ENCODE results near the gene LPAR6. TPM values are rescaled to one million over a fixed set of nuclear protein-coding genes. Genes with fewer than 3 reads are reported as not detected.

The LPAR6 gene
- total RNA-seq, 1 experiment from 2014 or later = 16.4 TPM

GRCh38 chr13:48393698-48394085 lies 19.2 kb downstream of the LPAR6 start:
- Mint-ChIP-seq H3K36me3 (ENCODE audit: insufficient read depth, unreplicated experiment) (peaks cover 8% of the 10 kb centered on the region), H3K27ac (ENCODE audit: unreplicated experiment) (no peak overlapping the region), H3K27me3 (ENCODE audit: unreplicated experiment) (no peaks in the 10 kb centered on the region), H3K4me3 (ENCODE audit: low read depth, unreplicated experiment) (no peak overlapping the region), H3K4me1 (ENCODE audit: low read depth, unreplicated experiment) (no peaks in the 10 kb centered on the region), H3K9me3 (ENCODE audit: low read depth, unreplicated experiment) (no peaks in the 10 kb centered on the region)
- no peak for DNase-seq
- BruUV-seq (replicated peaks) = no TSS peak
- intact Hi-C loops (cut with micrococcal nuclease; ENCODE audit: unreplicated experiment) = no loop called here
- no peak for TF ChIP-seq CTCF (IDR thresholded peaks at IDR 0.05; ENCODE audit: unreplicated experiment)
- CTCF ChIA-PET = no interaction called here

GRCh38 chr13:48393030-48393697 lies 19.7 kb downstream of the LPAR6 start:
- H3K9me3 Mint-ChIP-seq (ENCODE audit: low read depth, unreplicated experiment) = no peaks in the 10 kb centered on the region
- CTCF ChIA-PET = no interaction called here
- H3K36me3 Mint-ChIP-seq (ENCODE audit: insufficient read depth, unreplicated experiment) = peaks cover 8% of the 10 kb centered on the region
- BruUV-seq (replicated peaks) = no TSS peak
- no peaks in the 10 kb centered on the region for H3K27me3 Mint-ChIP-seq (ENCODE audit: unreplicated experiment)
- no peak overlapping the region for H3K4me3 Mint-ChIP-seq (ENCODE audit: low read depth, unreplicated experiment)
- H3K4me1 Mint-ChIP-seq (ENCODE audit: low read depth, unreplicated experiment) = no peaks in the 10 kb centered on the region
- intact Hi-C loops (cut with micrococcal nuclease; ENCODE audit: unreplicated experiment) = no loop called here
- TF ChIP-seq CTCF (IDR thresholded peaks at IDR 0.05; ENCODE audit: unreplicated experiment) = no peak
- DNase-seq = no peak
- no peak overlapping the region for H3K27ac Mint-ChIP-seq (ENCODE audit: unreplicated experiment)

- no peak overlapping the region for H3K27ac Mint-ChIP-seq (ENCODE audit: unreplicated experiment)
- H3K9me3 Mint-ChIP-seq (ENCODE audit: low read depth, unreplicated experiment) = no peaks in the 10 kb centered on the region
- DNase-seq = no peak
- BruUV-seq (replicated peaks) = no TSS peak
- intact Hi-C loops (cut with micrococcal nuclease; ENCODE audit: unreplicated experiment) = no loop called here
- H3K4me3 Mint-ChIP-seq (ENCODE audit: low read depth, unreplicated experiment) = no peak overlapping the region
- no peaks in the 10 kb centered on the region for H3K4me1 Mint-ChIP-seq (ENCODE audit: low read depth, unreplicated experiment)
- no peaks in the 10 kb centered on the region for H3K27me3 Mint-ChIP-seq (ENCODE audit: unreplicated experiment)
- TF ChIP-seq CTCF (IDR thresholded peaks at IDR 0.05; ENCODE audit: unreplicated experiment) = no peak
- CTCF ChIA-PET = no interaction called here
- H3K36me3 Mint-ChIP-seq (ENCODE audit: insufficient read depth, unreplicated experiment) = peaks cover 8% of the 10 kb centered on the region
Measured at GRCh38 chr13:48391257-48391656, 21.7 kb downstream of the LPAR6 start.

GRCh38 chr13:48386816-48387215 lies 26.1 kb downstream of the LPAR6 start:
- Mint-ChIP-seq H3K4me3 (ENCODE audit: low read depth, unreplicated experiment) (no peak overlapping the region), H3K27ac (ENCODE audit: unreplicated experiment) (no peak overlapping the region), H3K9me3 (ENCODE audit: low read depth, unreplicated experiment) (no peaks in the 10 kb centered on the region), H3K27me3 (ENCODE audit: unreplicated experiment) (no peaks in the 10 kb centered on the region), H3K36me3 (ENCODE audit: insufficient read depth, unreplicated experiment) (peaks cover 5% of the 10 kb centered on the region), H3K4me1 (ENCODE audit: low read depth, unreplicated experiment) (no peaks in the 10 kb centered on the region)
- CTCF ChIA-PET = no interaction called here
- BruUV-seq (replicated peaks) = no TSS peak
- TF ChIP-seq CTCF (IDR thresholded peaks at IDR 0.05; ENCODE audit: unreplicated experiment) = no peak
- no peak for DNase-seq
- intact Hi-C loops (cut with micrococcal nuclease; ENCODE audit: unreplicated experiment) = no loop called here

Measured in Calu3 (cell line).